DMS53 treated with DMSO at 0.1 percent for 48 hours (cell line): ENCODE measurements around the gene CPT1A.

Experiments
- DNase-seq: peaks from one replicate; lab custom pipeline; 2025; ENCODE audit not compliant: unreplicated experiment; lab: John Stamatoyannopoulos, UW

The CPT1A gene

DNA sequence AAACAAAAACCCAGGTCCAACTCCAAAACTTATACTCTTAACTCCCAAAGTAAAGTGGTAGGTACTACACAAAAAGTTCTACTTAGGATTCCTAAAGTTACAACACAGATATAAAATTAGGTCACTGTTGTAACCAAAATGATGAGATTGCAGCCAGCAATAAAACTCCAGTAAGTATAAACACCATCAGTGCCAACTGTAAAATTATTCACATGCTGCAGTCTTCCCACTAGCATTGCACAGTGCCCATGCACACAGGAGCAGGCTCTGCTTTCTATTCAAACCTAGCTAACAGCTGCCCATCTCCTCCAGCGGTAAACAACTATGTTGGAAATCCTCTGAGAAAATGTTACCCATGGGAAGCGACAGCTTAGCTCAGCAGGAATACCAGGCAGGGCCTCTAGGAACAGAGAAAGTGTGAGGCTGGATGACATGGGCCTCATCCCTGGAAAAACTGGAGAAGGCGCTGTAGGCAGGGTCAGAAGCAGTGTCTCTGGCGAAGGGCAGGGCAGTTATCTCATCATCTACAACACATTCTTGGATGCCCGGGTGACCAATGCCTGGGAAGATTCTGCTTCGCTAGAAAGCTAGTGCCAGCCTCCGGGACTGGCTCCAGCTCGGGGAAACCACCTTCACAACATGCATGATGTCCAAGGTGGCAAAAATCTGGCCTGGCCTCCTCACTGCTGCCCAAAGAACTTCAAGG lies 9.1 kb downstream of the CPT1A start:
- DNase-seq: no peak

DNA sequence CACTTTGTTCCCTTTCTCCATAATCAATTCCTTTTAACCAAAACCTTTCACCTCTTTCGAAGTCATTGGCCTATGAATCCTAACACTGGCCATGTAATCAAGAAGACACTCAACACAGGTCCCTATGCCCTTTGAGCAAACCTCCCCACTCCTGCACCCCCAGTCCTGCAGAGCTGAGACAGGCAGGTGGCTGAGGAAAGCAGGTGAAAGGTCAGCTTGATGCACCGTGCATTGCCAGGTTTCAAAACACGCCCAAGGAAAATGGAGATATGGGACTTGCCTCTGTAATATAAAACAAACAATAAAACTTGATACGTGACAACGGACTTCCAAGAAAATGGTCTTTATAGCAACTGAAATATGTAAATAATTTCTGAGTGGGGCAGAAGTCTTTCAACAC lies 10.6 kb downstream of the CPT1A start:
- DNase-seq: no peak

GRCh38 chr11:68829581-68829980 lies 12.1 kb downstream of the CPT1A start:
- DNase-seq: no peak

DNA sequence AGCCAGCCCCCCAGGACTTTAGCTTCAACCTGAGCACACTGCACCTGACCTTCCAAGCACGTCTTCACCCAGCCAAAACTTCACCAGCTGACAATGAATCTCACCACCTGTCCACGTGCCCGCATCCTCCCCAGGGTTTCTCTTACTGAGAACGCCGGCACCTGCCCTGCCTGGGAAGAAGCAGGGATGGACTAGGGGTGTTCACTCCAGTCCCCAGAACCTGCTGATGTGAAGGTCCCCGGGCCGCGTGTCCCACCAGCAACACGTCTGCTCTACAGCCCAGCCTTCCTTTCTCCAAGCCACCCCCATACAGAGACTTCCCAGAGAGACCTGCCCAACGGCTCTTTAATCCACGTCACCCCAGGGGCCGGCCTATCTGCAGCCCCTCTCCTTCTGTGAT lies 12.8 kb downstream of the CPT1A start:
- no peak for DNase-seq

DNA sequence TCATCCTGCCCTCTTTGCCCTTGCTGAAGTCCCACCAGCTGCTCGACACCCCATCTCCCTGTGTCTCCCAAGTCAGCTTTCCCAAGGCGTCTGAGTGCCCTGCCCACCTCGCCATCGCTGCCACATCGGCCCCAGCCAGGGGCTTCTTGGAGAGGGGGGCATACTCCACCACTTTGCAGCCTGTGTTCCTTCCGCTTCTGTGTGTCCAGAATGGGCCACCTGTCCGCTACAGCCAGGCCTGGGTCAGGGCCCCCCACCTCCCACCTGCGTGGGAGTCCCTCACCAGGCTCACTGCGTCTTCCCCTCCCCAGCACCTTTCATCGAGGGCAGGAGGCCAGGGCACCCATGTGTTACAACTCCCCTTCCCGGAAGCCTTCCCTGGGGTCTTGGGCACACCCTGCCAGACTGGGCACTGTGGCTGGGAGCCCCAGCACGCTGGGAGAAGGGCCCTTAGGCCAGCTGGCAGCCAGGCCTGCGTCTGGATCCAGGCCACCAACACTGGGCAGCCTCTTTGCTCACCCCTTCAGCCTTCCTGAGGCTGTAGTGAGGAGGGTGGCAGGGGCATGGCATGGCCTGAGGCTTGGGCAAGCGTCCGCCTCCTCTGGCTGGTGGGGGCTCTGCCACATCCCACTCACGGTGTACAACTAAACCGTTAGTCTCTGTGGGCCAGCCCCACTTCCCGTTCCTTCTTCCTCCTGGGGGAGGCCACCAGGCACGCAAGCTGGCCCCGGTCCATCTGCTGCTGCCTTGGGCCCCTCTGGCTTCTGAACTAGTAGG lies 13.4 kb downstream of the CPT1A start:
- DNase-seq: no peak

DNA sequence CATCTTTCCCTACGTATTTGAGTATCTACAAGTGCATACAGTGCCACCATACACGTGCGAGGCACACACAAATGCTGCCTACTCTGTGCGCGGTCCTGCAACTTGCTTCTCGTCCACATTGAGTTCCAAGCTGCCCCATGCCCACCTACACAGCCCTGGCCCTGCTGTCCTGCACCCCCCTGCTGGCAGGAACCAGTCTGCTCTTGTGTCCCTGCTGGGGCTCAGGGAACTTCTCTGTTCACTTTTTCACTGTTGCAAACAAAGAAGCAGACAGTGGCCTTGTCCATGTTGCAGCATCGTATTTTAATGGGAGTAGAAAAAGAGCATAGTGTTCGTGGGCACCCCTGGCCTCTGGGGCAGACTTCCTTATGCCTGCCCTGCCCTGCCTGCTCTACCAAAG lies 14.0 kb downstream of the CPT1A start:
- DNase-seq: no peak

DNA sequence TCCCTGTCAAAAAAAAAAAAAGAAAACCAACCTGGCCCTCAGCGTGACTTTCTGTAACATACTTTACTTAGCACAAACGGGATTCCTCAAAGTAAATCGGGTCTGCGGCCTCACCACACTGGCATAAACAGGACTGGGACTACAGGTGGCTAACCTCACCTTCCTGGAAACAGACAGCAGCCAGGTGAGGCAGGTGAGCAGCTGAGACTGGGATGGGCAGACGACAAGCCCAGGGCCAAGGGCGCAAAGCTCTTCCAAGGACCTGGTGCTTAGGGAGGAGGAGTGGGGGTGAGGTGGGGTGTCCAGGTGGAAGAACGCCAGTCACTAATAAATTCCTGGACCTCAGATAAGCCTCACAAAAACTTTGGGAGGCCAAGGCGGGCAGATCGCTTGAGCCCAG lies 15.0 kb downstream of the CPT1A start:
- DNase-seq: no peak

GRCh38 chr11:68825571-68825970 lies 16.1 kb downstream of the CPT1A start:
- DNase-seq: no peak

DNA sequence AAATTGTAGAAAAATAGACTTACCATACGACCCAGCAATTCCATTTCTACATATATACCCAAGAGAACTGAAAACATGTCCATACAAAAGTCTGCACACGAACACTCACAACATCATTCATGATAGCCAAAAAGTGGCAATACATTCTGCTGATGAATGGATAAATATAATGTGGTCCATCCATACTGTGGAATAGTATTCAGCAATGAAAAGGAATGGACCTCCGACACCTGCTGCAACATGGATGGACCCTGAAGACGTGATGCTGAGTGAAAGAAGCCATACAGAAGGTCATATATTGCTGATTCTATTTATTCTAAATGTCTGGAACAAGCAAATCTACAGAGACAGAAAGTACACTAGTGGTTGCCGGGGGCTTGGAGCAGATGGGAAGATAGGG lies 19.2 kb downstream of the CPT1A start:
- no peak for DNase-seq

DNA sequence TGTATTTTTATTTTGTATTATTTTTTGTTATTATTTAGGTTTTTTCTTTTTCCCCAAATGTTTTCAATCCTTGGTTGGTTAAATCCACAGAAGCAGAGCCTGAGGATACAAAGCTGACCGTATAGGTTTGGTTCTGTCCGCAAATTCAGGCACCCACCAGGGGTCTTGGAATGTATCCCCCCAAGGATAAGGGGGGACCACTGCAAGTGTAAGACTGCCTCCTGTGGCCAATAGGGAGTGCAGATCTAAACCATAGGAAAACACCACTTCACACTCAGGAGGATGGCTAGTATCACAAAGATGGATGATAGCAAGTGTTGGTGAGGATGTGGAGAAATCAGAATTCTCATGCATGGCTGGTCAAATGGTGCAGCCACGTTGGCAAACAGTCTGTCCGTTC lies 20.0 kb downstream of the CPT1A start:
- DNase-seq: no peak

GRCh38 chr11:68819362-68819761 lies 22.4 kb downstream of the CPT1A start:
- DNase-seq: no peak

DNA sequence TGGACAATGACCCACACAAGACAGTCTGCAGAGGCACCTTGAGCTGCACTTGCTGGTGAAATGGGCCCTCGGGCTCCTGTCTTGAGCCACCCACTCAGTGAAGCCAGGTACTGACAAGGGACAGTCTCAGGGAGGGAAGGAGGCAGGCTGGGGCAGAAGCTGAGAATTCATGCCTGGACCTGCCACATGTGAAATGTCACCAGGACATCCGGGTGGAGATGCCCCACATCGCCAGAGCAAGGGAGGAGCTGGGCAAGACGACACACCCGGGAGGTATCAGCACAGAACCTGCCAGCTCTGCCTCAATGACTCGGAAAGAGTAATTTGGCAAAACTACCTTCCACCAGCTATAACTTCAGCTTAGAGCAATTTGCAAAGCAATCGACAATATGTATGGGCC lies 23.5 kb downstream of the CPT1A start:
- no peak for DNase-seq

- DNase-seq: no peak
These were observed 24.2 kb downstream of the CPT1A start for GRCh38 chr11:68817554-68817953.

DNA sequence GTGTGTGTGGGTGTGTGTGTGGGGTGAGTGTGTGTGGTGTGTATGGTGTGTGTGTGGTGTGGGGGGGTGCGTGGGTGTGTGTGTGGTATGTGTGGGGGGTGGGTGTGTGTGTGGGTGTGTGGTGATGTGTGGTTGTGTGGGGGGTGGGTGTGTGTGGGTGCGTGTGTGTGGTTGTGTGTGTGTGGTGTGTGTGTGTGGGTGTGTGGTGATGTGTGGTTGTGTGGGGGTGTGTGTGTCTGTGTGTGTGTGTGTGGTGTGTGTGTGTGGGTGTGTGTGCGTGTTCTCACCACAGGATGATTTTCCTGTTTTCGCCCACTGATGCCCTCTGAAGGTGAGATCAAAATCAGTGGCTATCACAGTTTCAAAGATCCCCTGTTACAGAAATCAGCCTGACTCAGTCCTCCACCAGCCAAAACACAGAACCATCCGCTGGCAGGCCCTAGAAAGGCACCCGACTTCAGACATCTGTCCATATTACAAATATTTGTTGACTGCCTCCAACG lies 24.7 kb downstream of the CPT1A start:
- no peak for DNase-seq

DNA sequence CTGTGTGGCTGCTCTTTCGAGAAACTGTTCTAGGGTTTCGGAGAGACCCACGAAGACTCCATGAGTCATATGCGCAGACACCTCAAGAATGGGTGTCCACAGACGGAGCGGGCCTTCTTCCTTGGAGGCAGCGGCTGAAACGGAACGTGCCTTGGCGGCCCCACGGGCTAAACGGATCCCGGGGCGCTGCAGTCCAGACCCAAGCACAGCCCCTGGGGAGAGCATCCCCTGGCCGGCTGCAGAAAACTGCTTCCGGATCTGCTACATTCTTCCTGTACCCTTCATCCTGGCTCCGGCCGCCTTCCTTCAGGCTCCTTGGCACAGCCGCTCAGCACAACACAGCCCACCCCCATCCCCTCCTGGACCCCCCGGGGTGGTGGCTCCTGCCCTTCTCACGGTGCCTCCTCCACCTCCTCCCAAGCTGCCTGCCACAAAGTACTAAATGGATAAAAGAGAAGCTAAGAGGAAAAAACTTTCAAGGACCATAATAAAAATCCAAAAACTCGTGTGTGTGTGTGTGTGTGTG lies 25.4 kb downstream of the CPT1A start:
- DNase-seq: no peak

- DNase-seq: no peak
These were observed 27.9 kb downstream of the CPT1A start for GRCh38 chr11:68813773-68814172.

DNA sequence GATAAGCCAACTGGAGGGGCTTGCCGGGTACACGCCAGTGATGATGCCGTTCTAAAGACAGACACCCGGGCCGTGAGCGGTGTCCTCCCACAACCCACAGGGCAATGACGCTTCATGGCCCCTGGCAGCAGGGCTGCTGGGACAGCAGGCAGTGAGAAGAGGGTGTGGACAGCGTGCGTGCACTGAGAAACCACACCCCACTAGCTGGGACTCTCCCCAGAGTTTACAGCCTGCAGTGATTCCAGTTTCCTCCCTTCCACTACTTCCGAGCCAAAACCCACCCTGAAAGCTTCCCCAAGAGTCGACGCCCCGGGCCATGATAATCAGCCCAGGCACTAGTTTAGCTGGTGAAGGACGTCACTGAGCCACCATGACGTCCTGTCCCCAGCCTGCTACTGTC lies 29.2 kb downstream of the CPT1A start:
- no peak for DNase-seq

GRCh38 chr11:68810164-68810563 lies 31.6 kb downstream of the CPT1A start:
- no peak for DNase-seq

GRCh38 chr11:68809506-68809905 lies 32.2 kb downstream of the CPT1A start:
- no peak for DNase-seq

DNA sequence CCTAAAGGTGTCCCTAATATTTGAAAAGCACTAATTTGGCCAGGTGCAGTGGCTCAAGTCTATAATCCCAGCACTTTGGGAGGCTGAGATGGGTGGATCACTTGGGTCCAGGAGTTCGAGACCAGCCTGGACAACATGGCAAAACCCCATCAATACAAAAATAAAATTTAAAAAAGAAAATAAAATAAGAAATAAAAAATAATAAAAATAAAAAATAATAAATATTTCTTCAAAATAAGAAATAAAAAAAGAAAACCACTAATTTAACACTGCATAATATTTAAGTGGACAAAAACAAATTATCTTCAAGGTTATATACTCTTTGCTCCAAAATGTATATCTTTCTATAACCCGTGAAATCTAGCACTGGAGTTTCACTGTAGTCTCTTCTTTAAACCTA lies 32.9 kb downstream of the CPT1A start:
- DNase-seq: no peak

- no peak for DNase-seq
These were observed 34.5 kb downstream of the CPT1A start for GRCh38 chr11:68806931-68807844.
